WTC11 (cell line): ENCODE measurements around the gene RFTN1. TPM values are rescaled to one million over a fixed set of nuclear protein-coding genes. Genes with fewer than 3 reads are reported as not detected.

Source experiments
- ATAC-seq: fragments of 200-7000 bp; cut with Tn5 transposase; 2 replicates; pipeline ENCODE4 v1.10.0; 2021; ENCODE audit warnings: mild to moderate bottlenecking, moderate library complexity
- CTCF ChIA-PET: fragments of 300-600 bp; sonication (Branson Sonifier 250); formaldehyde crosslinking; loops from one replicate; lab custom pipeline; 2021; ENCODE audit warnings: antibody characterized with exemption; lab: Charles Lee
- POLR2A ChIA-PET: fragments of 350-600 bp; sonication (Branson Sonifier 250); formaldehyde crosslinking; loops from one replicate; lab custom pipeline; 2021; ENCODE audit warnings: antibody characterized with exemption; lab: Charles Lee
- DNase-seq: peaks from one replicate; pipeline ENCODE4 v3.0.0; 2021; ENCODE audit warnings: low spot score
- H3K27ac Mint-ChIP-seq: 2 replicates; pipeline ENCODE4 v1.8.0; 2021; ENCODE audit warnings: mixed read lengths
- H3K27me3 Mint-ChIP-seq: 2 replicates; pipeline ENCODE4 v1.8.0; 2021; ENCODE audit warnings: low read depth, mild to moderate bottlenecking, moderate library complexity, mixed read lengths
- H3K36me3 Mint-ChIP-seq: 2 replicates; pipeline ENCODE4 v1.8.0; 2021; ENCODE audit warnings: mixed read lengths
- H3K4me1 Mint-ChIP-seq: 2 replicates; pipeline ENCODE4 v1.8.0; 2022; ENCODE audit warnings: mixed read lengths
- H3K4me3 Mint-ChIP-seq: 2 replicates; pipeline ENCODE4 v1.8.0; 2021; ENCODE audit warnings: mild to moderate bottlenecking, moderate library complexity, mixed read lengths
- H3K9me3 Mint-ChIP-seq: 2 replicates; pipeline ENCODE4 v1.8.0; 2021; ENCODE audit warnings: mixed read lengths
- EMX1 ChIP-seq: fragments of 250-450 bp; sonication (Bioruptor Pico); IDR thresholded peaks from 2 replicates; pipeline ENCODE4 v1.8.0; 2021; ENCODE audit warnings: mild to moderate bottlenecking
- ETV6 ChIP-seq: sonication (generic); formaldehyde crosslinking; IDR thresholded peaks from 2 replicates; pipeline ENCODE4 v1.8.1; 2022; ENCODE audit warnings: mild to moderate bottlenecking, missing genetic modification reagents
- FOXJ3 ChIP-seq: sonication (generic); formaldehyde crosslinking; IDR thresholded peaks from 2 replicates; pipeline ENCODE4 v1.9.0; 2021; ENCODE audit warnings: missing genetic modification reagents, mild to moderate bottlenecking, borderline replicate concordance
- HMGA2 ChIP-seq: fragments of 250-450 bp; sonication (Bioruptor Pico); IDR thresholded peaks from 2 replicates; pipeline ENCODE4 v1.4.0; 2021; ENCODE audit warnings: mild to moderate bottlenecking, moderate library complexity
- JAZF1 ChIP-seq: fragments of 250-450 bp; sonication (Bioruptor Pico); IDR thresholded peaks from 2 replicates; pipeline ENCODE4 v1.9.0; 2021; ENCODE audit warnings: moderate library complexity, mild to moderate bottlenecking, inconsistent platforms
- MYBL2 ChIP-seq: sonication (generic); formaldehyde crosslinking; IDR thresholded peaks from 2 replicates; pipeline ENCODE4 v1.8.1; 2023; ENCODE audit warnings: mild to moderate bottlenecking, moderate library complexity, missing genetic modification reagents
- TEAD4 ChIP-seq: sonication (generic); formaldehyde crosslinking; IDR thresholded peaks from 2 replicates; pipeline ENCODE4 v1.8.0; 2022; ENCODE audit warnings: mild to moderate bottlenecking, missing genetic modification reagents
- ZNF138 ChIP-seq: sonication (generic); formaldehyde crosslinking; conservative IDR thresholded peaks from 2 replicates; pipeline ENCODE4 v1.8.1; 2022; ENCODE audit warnings: mild to moderate bottlenecking, moderate library complexity, missing genetic modification reagents
- total RNA-seq: library from RNA; stranded (reverse); gene quantifications from 3 replicates; pipeline ENCODE4 v1.2.3, GENCODE V29; 2021
- TF ChIP-seq, protein P1 (sequence below): fragments of 250-450 bp; sonication (Bioruptor Pico); IDR thresholded peaks from 2 replicates; pipeline ENCODE4 v2.1.2; 2022; ENCODE audit warnings: mild to moderate bottlenecking, moderate library complexity
- TF ChIP-seq, protein P2 (sequence below): sonication (generic); formaldehyde crosslinking; IDR thresholded peaks from 2 replicates; pipeline ENCODE4 v1.8.1; 2023; ENCODE audit warnings: mild to moderate bottlenecking, missing genetic modification reagents
- TF ChIP-seq, protein P3 (sequence below): fragments of 250-450 bp; sonication (Bioruptor Pico); IDR thresholded peaks from 2 replicates; pipeline ENCODE4 v1.9.0; 2021; ENCODE audit warnings: mild to moderate bottlenecking, borderline replicate concordance
- TF ChIP-seq, protein P4 (sequence below): fragments of 200-600 bp; IDR thresholded peaks from 2 replicates; pipeline ENCODE4 v1.8.0; 2022; ENCODE audit warnings: antibody characterized with exemption
- TF ChIP-seq, protein P5 (sequence below): fragments of 250-450 bp; sonication (Bioruptor Pico); IDR thresholded peaks from 2 replicates; pipeline ENCODE4 v1.9.0; 2021; ENCODE audit warnings: mild to moderate bottlenecking
- TF ChIP-seq, protein P6 (sequence below): sonication (generic); formaldehyde crosslinking; conservative IDR thresholded peaks from 2 replicates; pipeline ENCODE4 v1.8.1; 2022; ENCODE audit warnings: mild to moderate bottlenecking, missing genetic modification reagents
- TF ChIP-seq, protein P7 (sequence below): sonication (generic); formaldehyde crosslinking; IDR thresholded peaks from 2 replicates; pipeline ENCODE4 v1.8.0; 2023; ENCODE audit warnings: mild to moderate bottlenecking, missing genetic modification reagents
- TF ChIP-seq, protein P8 (sequence below): sonication (generic); formaldehyde crosslinking; IDR thresholded peaks from 2 replicates; pipeline ENCODE4 v1.8.0; 2022; ENCODE audit warnings: mild to moderate bottlenecking, missing genetic modification reagents
- TF ChIP-seq, protein P9 (sequence below): sonication (generic); formaldehyde crosslinking; IDR thresholded peaks from 2 replicates; pipeline ENCODE4 v1.8.0; 2023; ENCODE audit warnings: missing genetic modification reagents

RFTN1 gene
- total RNA-seq, 1 experiment from 2014 or later: 3.8 TPM

DNA sequence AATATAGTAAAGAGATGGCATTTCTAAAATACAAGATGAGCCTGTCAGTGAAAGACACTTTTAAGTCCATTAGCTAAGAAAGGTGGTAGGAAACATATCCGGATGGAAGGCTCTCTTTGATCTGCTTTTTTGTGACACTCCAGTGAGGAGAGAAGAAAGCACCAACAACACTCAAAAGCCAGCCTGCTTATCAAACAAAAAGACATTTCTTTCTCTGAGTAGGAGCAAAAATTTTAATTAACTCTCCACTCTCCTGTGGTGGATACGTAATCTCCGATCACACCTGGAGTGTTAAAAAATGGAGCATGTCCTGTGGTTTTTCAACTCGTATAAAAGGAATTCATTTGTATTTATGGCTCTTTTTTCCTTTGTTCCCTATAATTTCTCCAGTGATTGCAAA lies 183.1 kb downstream of the RFTN1 start (continued):
- TF ChIP-seq, protein P1, sequence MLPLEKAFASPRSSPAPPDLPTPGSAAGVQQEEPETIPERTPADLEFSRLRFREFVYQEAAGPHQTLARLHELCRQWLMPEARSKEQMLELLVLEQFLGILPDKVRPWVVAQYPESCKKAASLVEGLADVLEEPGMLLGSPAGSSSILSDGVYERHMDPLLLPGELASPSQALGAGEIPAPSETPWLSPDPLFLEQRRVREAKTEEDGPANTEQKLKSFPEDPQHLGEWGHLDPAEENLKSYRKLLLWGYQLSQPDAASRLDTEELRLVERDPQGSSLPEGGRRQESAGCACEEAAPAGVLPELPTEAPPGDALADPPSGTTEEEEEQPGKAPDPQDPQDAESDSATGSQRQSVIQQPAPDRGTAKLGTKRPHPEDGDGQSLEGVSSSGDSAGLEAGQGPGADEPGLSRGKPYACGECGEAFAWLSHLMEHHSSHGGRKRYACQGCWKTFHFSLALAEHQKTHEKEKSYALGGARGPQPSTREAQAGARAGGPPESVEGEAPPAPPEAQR: no peak

DNA sequence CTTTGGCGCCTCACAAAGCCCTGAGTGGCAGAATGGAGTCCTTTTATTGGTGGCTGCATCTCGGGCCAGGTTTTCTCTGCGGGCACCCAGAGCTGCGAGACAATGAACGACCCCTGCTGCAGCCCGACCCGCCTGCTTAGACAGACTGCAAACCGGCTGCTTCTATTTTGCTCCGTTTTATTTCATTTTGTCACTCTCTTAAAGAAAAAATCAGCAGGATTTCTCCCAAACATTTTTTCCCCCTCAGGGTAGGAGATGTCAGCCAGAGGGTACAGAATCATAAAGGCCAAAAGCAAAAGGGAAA lies 183.7 kb downstream of the RFTN1 start:
- ATAC-seq (peak; percentile 73), DNase-seq (no peak)
- Mint-ChIP-seq H3K4me1 (peaks cover 18% of the 10 kb centered on the region), H3K4me3 (no peak overlapping the region), H3K36me3 (peaks cover 44% of the 10 kb centered on the region), H3K27me3 (no peaks in the 10 kb centered on the region), H3K27ac (no peak overlapping the region), H3K9me3 (peaks cover 35% of the 10 kb centered on the region)
- ChIA-PET POLR2A (no interaction called here), CTCF (no interaction called here)
- TF ChIP-seq, protein P2, sequence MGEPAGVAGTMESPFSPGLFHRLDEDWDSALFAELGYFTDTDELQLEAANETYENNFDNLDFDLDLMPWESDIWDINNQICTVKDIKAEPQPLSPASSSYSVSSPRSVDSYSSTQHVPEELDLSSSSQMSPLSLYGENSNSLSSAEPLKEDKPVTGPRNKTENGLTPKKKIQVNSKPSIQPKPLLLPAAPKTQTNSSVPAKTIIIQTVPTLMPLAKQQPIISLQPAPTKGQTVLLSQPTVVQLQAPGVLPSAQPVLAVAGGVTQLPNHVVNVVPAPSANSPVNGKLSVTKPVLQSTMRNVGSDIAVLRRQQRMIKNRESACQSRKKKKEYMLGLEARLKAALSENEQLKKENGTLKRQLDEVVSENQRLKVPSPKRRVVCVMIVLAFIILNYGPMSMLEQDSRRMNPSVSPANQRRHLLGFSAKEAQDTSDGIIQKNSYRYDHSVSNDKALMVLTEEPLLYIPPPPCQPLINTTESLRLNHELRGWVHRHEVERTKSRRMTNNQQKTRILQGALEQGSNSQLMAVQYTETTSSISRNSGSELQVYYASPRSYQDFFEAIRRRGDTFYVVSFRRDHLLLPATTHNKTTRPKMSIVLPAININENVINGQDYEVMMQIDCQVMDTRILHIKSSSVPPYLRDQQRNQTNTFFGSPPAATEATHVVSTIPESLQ (CRISPR knock-in tag): no peak
- TF ChIP-seq, protein P3, sequence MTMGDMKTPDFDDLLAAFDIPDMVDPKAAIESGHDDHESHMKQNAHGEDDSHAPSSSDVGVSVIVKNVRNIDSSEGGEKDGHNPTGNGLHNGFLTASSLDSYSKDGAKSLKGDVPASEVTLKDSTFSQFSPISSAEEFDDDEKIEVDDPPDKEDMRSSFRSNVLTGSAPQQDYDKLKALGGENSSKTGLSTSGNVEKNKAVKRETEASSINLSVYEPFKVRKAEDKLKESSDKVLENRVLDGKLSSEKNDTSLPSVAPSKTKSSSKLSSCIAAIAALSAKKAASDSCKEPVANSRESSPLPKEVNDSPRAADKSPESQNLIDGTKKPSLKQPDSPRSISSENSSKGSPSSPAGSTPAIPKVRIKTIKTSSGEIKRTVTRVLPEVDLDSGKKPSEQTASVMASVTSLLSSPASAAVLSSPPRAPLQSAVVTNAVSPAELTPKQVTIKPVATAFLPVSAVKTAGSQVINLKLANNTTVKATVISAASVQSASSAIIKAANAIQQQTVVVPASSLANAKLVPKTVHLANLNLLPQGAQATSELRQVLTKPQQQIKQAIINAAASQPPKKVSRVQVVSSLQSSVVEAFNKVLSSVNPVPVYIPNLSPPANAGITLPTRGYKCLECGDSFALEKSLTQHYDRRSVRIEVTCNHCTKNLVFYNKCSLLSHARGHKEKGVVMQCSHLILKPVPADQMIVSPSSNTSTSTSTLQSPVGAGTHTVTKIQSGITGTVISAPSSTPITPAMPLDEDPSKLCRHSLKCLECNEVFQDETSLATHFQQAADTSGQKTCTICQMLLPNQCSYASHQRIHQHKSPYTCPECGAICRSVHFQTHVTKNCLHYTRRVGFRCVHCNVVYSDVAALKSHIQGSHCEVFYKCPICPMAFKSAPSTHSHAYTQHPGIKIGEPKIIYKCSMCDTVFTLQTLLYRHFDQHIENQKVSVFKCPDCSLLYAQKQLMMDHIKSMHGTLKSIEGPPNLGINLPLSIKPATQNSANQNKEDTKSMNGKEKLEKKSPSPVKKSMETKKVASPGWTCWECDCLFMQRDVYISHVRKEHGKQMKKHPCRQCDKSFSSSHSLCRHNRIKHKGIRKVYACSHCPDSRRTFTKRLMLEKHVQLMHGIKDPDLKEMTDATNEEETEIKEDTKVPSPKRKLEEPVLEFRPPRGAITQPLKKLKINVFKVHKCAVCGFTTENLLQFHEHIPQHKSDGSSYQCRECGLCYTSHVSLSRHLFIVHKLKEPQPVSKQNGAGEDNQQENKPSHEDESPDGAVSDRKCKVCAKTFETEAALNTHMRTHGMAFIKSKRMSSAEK: no peak
- no peak for TF ChIP-seq ETV6 (CRISPR knock-in tag)
- TF ChIP-seq, protein P4, sequence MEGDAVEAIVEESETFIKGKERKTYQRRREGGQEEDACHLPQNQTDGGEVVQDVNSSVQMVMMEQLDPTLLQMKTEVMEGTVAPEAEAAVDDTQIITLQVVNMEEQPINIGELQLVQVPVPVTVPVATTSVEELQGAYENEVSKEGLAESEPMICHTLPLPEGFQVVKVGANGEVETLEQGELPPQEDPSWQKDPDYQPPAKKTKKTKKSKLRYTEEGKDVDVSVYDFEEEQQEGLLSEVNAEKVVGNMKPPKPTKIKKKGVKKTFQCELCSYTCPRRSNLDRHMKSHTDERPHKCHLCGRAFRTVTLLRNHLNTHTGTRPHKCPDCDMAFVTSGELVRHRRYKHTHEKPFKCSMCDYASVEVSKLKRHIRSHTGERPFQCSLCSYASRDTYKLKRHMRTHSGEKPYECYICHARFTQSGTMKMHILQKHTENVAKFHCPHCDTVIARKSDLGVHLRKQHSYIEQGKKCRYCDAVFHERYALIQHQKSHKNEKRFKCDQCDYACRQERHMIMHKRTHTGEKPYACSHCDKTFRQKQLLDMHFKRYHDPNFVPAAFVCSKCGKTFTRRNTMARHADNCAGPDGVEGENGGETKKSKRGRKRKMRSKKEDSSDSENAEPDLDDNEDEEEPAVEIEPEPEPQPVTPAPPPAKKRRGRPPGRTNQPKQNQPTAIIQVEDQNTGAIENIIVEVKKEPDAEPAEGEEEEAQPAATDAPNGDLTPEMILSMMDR: no peak
- TF ChIP-seq, protein P5, sequence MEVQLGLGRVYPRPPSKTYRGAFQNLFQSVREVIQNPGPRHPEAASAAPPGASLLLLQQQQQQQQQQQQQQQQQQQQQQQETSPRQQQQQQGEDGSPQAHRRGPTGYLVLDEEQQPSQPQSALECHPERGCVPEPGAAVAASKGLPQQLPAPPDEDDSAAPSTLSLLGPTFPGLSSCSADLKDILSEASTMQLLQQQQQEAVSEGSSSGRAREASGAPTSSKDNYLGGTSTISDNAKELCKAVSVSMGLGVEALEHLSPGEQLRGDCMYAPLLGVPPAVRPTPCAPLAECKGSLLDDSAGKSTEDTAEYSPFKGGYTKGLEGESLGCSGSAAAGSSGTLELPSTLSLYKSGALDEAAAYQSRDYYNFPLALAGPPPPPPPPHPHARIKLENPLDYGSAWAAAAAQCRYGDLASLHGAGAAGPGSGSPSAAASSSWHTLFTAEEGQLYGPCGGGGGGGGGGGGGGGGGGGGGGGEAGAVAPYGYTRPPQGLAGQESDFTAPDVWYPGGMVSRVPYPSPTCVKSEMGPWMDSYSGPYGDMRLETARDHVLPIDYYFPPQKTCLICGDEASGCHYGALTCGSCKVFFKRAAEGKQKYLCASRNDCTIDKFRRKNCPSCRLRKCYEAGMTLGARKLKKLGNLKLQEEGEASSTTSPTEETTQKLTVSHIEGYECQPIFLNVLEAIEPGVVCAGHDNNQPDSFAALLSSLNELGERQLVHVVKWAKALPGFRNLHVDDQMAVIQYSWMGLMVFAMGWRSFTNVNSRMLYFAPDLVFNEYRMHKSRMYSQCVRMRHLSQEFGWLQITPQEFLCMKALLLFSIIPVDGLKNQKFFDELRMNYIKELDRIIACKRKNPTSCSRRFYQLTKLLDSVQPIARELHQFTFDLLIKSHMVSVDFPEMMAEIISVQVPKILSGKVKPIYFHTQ (CRISPR knock-in tag): no peak
- no peak for TF ChIP-seq TEAD4 (CRISPR knock-in tag)
- TF ChIP-seq MYBL2: no peak
- no peak for TF ChIP-seq EMX1 (CRISPR knock-in tag)
- TF ChIP-seq, protein P6, sequence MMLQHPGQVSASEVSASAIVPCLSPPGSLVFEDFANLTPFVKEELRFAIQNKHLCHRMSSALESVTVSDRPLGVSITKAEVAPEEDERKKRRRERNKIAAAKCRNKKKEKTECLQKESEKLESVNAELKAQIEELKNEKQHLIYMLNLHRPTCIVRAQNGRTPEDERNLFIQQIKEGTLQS (CRISPR knock-in tag): no peak
- TF ChIP-seq FOXJ3 (CRISPR knock-in tag): no peak
- TF ChIP-seq, protein P7, sequence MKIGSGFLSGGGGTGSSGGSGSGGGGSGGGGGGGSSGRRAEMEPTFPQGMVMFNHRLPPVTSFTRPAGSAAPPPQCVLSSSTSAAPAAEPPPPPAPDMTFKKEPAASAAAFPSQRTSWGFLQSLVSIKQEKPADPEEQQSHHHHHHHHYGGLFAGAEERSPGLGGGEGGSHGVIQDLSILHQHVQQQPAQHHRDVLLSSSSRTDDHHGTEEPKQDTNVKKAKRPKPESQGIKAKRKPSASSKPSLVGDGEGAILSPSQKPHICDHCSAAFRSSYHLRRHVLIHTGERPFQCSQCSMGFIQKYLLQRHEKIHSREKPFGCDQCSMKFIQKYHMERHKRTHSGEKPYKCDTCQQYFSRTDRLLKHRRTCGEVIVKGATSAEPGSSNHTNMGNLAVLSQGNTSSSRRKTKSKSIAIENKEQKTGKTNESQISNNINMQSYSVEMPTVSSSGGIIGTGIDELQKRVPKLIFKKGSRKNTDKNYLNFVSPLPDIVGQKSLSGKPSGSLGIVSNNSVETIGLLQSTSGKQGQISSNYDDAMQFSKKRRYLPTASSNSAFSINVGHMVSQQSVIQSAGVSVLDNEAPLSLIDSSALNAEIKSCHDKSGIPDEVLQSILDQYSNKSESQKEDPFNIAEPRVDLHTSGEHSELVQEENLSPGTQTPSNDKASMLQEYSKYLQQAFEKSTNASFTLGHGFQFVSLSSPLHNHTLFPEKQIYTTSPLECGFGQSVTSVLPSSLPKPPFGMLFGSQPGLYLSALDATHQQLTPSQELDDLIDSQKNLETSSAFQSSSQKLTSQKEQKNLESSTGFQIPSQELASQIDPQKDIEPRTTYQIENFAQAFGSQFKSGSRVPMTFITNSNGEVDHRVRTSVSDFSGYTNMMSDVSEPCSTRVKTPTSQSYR (CRISPR knock-in tag): no peak
- TF ChIP-seq ZNF138 (CRISPR knock-in tag): no peak
- no peak for TF ChIP-seq HMGA2
- TF ChIP-seq, protein P1: no peak
- no peak for TF ChIP-seq JAZF1 (CRISPR knock-in tag)
- TF ChIP-seq, protein P8, sequence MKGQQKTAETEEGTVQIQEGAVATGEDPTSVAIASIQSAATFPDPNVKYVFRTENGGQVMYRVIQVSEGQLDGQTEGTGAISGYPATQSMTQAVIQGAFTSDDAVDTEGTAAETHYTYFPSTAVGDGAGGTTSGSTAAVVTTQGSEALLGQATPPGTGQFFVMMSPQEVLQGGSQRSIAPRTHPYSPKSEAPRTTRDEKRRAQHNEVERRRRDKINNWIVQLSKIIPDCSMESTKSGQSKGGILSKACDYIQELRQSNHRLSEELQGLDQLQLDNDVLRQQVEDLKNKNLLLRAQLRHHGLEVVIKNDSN (CRISPR knock-in tag): no peak
- TF ChIP-seq, protein P9, sequence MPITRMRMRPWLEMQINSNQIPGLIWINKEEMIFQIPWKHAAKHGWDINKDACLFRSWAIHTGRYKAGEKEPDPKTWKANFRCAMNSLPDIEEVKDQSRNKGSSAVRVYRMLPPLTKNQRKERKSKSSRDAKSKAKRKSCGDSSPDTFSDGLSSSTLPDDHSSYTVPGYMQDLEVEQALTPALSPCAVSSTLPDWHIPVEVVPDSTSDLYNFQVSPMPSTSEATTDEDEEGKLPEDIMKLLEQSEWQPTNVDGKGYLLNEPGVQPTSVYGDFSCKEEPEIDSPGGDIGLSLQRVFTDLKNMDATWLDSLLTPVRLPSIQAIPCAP (CRISPR knock-in tag): no peak
